GM10248 (cell line): ENCODE results near the gene NKD1.

Source experiments
- CTCF ChIA-PET: fragments of 300-600 bp; sonication (Branson Sonifier 250); formaldehyde crosslinking; extraction: SDS; loops from one replicate; lab custom pipeline; 2021; ENCODE audit warnings: antibody characterized with exemption; lab: Yijun Ruan, JAX
- POLR2A ChIA-PET: fragments of 350-650 bp; sonication (Branson Sonifier 250); formaldehyde crosslinking; extraction: SDS; loops from one replicate; lab custom pipeline; 2020; ENCODE audit warnings: antibody characterized with exemption; lab: Yijun Ruan, JAX
- DNase-seq: peaks from one replicate; pipeline ENCODE4 v3.0.0; 2012; ENCODE audit errors: extremely low spot score
- CTCF ChIP-seq: IDR thresholded peaks from 2 replicates; pipeline ENCODE4 v1.5.1; 2012; ENCODE audit warnings: mild to moderate bottlenecking, low read depth; ENCODE audit errors: extremely low read depth, missing control alignments, control extremely low read depth

NKD1 gene

GRCh38 chr16:50609049-50609448, 60.9 kb downstream of the NKD1 start:
- POLR2A ChIA-PET: no interaction called here
- CTCF ChIA-PET: interaction anchor here (1.0 to 2.9 kb wide), 5 partner anchors 11 to 254 kb away, joined by 3 to 11 read pairs (median 3); no protein-coding TSS in a partner anchor
- TF ChIP-seq CTCF: no peak
- no peak for DNase-seq

- no peak for TF ChIP-seq CTCF
- DNase-seq: no peak
- ChIA-PET POLR2A (no interaction called here), CTCF (interaction anchor here (1.0 to 2.9 kb wide), 5 partner anchors 12 to 255 kb away, joined by 3 to 11 read pairs (median 3); no protein-coding TSS in a partner anchor)
Measured at GRCh38 chr16:50609471-50609870, 61.3 kb downstream of the NKD1 start.

GRCh38 chr16:50610331-50611262, 62.4 kb downstream of the NKD1 start:
- no peak for DNase-seq
- POLR2A ChIA-PET: no interaction called here
- CTCF ChIA-PET: interaction anchor here (0.7 to 2.9 kb wide), 11 partner anchors 10 to 216 kb away, joined by 3 to 11 read pairs (median 3); no protein-coding TSS in a partner anchor
- TF ChIP-seq CTCF: no peak

GRCh38 chr16:50611332-50611934, 63.2 kb downstream of the NKD1 start:
- POLR2A ChIA-PET: interaction anchor here (0.6 kb wide), 1 partner anchor 8 kb away, joined by 3 read pairs; no protein-coding TSS in a partner anchor
- no peak for DNase-seq
- CTCF ChIA-PET: interaction anchor here (0.7 to 2.9 kb wide), 8 partner anchors 10 to 217 kb away, joined by 3 to 11 read pairs (median 3); no protein-coding TSS in a partner anchor
- TF ChIP-seq CTCF: no peak

GRCh38 chr16:50611995-50612848, 64.0 kb downstream of the NKD1 start:
- CTCF ChIA-PET: interaction anchor here (1.3 to 2.9 kb wide), 3 partner anchors 15 to 200 kb away, joined by 3 to 11 read pairs (median 8); no protein-coding TSS in a partner anchor
- POLR2A ChIA-PET: interaction anchor here (0.6 kb wide), 1 partner anchor 7 kb away, joined by 3 read pairs; no protein-coding TSS in a partner anchor
- no peak for TF ChIP-seq CTCF
- no peak for DNase-seq

- ChIA-PET CTCF (no interaction called here), POLR2A (no interaction called here)
- TF ChIP-seq CTCF: no peak
- no peak for DNase-seq
Measured at GRCh38 chr16:50612849-50613198, 64.6 kb downstream of the NKD1 start.
